ENCODE results near the gene PLEKHB1. TPM values are rescaled to one million over a fixed set of nuclear protein-coding genes. Genes with fewer than 3 reads are reported as not detected.

Gene PLEKHB1
- total RNA-seq, 1 donor from 2014 or later: 16.9 TPM

DNA sequence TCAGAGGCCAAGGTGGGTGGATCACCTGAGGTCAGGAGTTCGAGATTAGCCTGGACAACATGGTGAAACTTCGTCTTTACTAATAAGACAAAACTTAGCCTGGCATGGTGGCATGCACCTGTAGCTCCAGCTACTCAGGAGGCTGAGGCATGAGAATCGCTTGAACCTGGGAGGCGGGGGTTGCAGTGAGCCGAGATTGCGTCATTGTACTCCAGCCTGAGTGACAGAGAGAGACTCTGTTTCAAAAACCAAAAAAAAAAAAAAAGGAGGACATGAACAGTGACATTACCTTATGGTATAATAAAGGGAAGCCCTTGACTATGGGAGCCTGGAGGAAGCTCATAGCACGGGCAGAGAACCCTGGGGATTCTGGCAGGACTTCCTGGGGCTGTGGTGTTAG, 16.5 kb upstream of the PLEKHB1 start:
- Mint-ChIP-seq H3K4me1 (ENCODE audit: unreplicated experiment) (no peaks in the 10 kb centered on the region), H3K4me3 (ENCODE audit: unreplicated experiment) (no peak overlapping the region), H3K27ac (ENCODE audit: unreplicated experiment) (no peak overlapping the region), H3K27me3 (ENCODE audit: unreplicated experiment) (no peaks in the 10 kb centered on the region), H3K36me3 (ENCODE audit: low read depth, unreplicated experiment) (no peaks in the 10 kb centered on the region), H3K9me3 (ENCODE audit: unreplicated experiment) (no peaks in the 10 kb centered on the region)
- TF ChIP-seq CTCF (IDR thresholded peaks at IDR 0.05; ENCODE audit: unreplicated experiment): no peak
- no peak for DNase-seq (ENCODE audit: low spot score)

GRCh38 chr11:73632996-73633395, 13.4 kb upstream of the PLEKHB1 start:
- H3K36me3 Mint-ChIP-seq (ENCODE audit: low read depth, unreplicated experiment): no peaks in the 10 kb centered on the region
- H3K27ac Mint-ChIP-seq (ENCODE audit: unreplicated experiment): no peak overlapping the region
- H3K4me3 Mint-ChIP-seq (ENCODE audit: unreplicated experiment): no peak overlapping the region
- H3K27me3 Mint-ChIP-seq (ENCODE audit: unreplicated experiment): no peaks in the 10 kb centered on the region
- no peaks in the 10 kb centered on the region for H3K4me1 Mint-ChIP-seq (ENCODE audit: unreplicated experiment)
- DNase-seq (ENCODE audit: low spot score): no peak
- no peak for TF ChIP-seq CTCF (IDR thresholded peaks at IDR 0.05; ENCODE audit: unreplicated experiment)
- no peaks in the 10 kb centered on the region for H3K9me3 Mint-ChIP-seq (ENCODE audit: unreplicated experiment)

DNA sequence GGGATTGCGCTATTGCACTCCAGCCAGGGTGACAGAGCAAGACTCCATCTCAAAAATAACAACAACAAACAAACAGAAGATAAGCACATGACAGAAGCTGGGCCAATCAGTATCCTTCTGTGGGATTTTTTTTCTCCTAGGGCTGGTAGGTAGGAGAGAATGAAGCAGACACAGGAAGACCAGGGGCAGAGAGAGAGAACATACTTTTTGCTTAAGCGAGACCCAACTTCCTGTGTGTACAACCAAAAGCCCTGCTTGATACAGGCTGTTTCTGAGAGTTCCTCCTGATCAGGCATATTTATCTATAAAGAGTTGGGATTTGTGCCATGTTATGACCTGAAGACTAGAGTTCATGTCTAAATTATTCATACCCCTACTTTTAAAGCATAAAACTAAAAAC, 12.4 kb upstream of the PLEKHB1 start:
- Mint-ChIP-seq H3K4me3 (ENCODE audit: unreplicated experiment) (no peak overlapping the region), H3K4me1 (ENCODE audit: unreplicated experiment) (no peaks in the 10 kb centered on the region), H3K9me3 (ENCODE audit: unreplicated experiment) (no peaks in the 10 kb centered on the region), H3K36me3 (ENCODE audit: low read depth, unreplicated experiment) (no peaks in the 10 kb centered on the region), H3K27ac (ENCODE audit: unreplicated experiment) (no peak overlapping the region), H3K27me3 (ENCODE audit: unreplicated experiment) (no peaks in the 10 kb centered on the region)
- no peak for TF ChIP-seq CTCF (IDR thresholded peaks at IDR 0.05; ENCODE audit: unreplicated experiment)
- DNase-seq (ENCODE audit: low spot score): no peak

GRCh38 chr11:73635721-73636120, 10.7 kb upstream of the PLEKHB1 start:
- Mint-ChIP-seq H3K27me3 (ENCODE audit: unreplicated experiment) (peaks cover 2% of the 10 kb centered on the region), H3K9me3 (ENCODE audit: unreplicated experiment) (no peaks in the 10 kb centered on the region), H3K36me3 (ENCODE audit: low read depth, unreplicated experiment) (no peaks in the 10 kb centered on the region), H3K27ac (ENCODE audit: unreplicated experiment) (no peak overlapping the region), H3K4me1 (ENCODE audit: unreplicated experiment) (no peaks in the 10 kb centered on the region), H3K4me3 (ENCODE audit: unreplicated experiment) (no peak overlapping the region)
- no peak for TF ChIP-seq CTCF (IDR thresholded peaks at IDR 0.05; ENCODE audit: unreplicated experiment)
- DNase-seq (ENCODE audit: low spot score): no peak

GRCh38 chr11:73636249-73636648, 10.1 kb upstream of the PLEKHB1 start:
- Mint-ChIP-seq H3K36me3 (ENCODE audit: low read depth, unreplicated experiment) (no peaks in the 10 kb centered on the region), H3K4me1 (ENCODE audit: unreplicated experiment) (no peaks in the 10 kb centered on the region), H3K9me3 (ENCODE audit: unreplicated experiment) (no peaks in the 10 kb centered on the region), H3K27me3 (ENCODE audit: unreplicated experiment) (peaks cover 2% of the 10 kb centered on the region), H3K4me3 (ENCODE audit: unreplicated experiment) (no peak overlapping the region), H3K27ac (ENCODE audit: unreplicated experiment) (no peak overlapping the region)
- TF ChIP-seq CTCF (IDR thresholded peaks at IDR 0.05; ENCODE audit: unreplicated experiment): no peak
- no peak for DNase-seq (ENCODE audit: low spot score)

All from endothelial cell (in vitro differentiated cells).